Large intestine (tissue), 3 donors: ENCODE results near the gene CPSF4L. TPM values are rescaled to one million over a fixed set of nuclear protein-coding genes. Genes with fewer than 3 reads are reported as not detected.
A peak's percentile ranks its signal among the peaks of the same experiment; 100 is the strongest.

ENCODE experiments used
- DNase-seq, 2 donors: peaks; one replicate each; pipeline versions ENCODE4 v3.0.0 to v3.0.0-alpha.2; 2013
- H3K27ac ChIP-seq: one replicate; pipeline ENCODE4 v1.5.1; 2013; ENCODE audit warnings: low read length
- H3K27me3 ChIP-seq: 2 replicates; pipeline ENCODE4 v1.6.1; 2013; ENCODE audit warnings: low read length; ENCODE audit not compliant: control insufficient read depth, insufficient read depth
- H3K36me3 ChIP-seq: 2 replicates; pipeline ENCODE4 v1.6.1; 2013; ENCODE audit warnings: low read length; ENCODE audit not compliant: control insufficient read depth, insufficient read depth
- H3K4me1 ChIP-seq: one replicate; pipeline ENCODE4 v1.6.1; 2013; ENCODE audit warnings: low read length; ENCODE audit not compliant: control insufficient read depth, insufficient read depth
- H3K4me3 ChIP-seq: one replicate; pipeline ENCODE4 v1.5.1; 2013; ENCODE audit warnings: low read length
- H3K9me3 ChIP-seq: one replicate; pipeline ENCODE4 v1.6.1; 2013; ENCODE audit warnings: mild to moderate bottlenecking, low read depth, low read length, moderate library complexity; ENCODE audit not compliant: control insufficient read depth
- WGBS: methylation state at CpG from one replicate; pipeline ENCODE4 v1.1.5; 2013; ENCODE audit warnings: low lambda C conversion rate; ENCODE audit not compliant: insufficient coverage; 5-methylcytosine and 5-hydroxymethylcytosine counted together
- polyA plus RNA-seq: library from polyadenylated mRNA; unstranded; fragments of 120-200 nt; gene quantifications from one replicate; pipeline ENCODE4 v1.2.1, GENCODE V29; 2013

Gene CPSF4L
- polyA plus RNA-seq, 1 donor: 0.21 TPM

GRCh38 chr17:73231841-73232586, 29.7 kb downstream of the CPSF4L start:
- WGBS: no CpG with 5 or more reads among the region's 63 CpGs
- peaks cover 18% of the 10 kb centered on the region for H3K4me1 ChIP-seq
- DNase-seq: peak; percentile 95 to 96

GRCh38 chr17:73231395-73231794, 30.3 kb downstream of the CPSF4L start:
- Histone ChIP-seq H3K4me1 (peaks cover 18% of the 10 kb centered on the region), H3K27ac (no peak overlapping the region), H3K27me3 (no peaks in the 10 kb centered on the region), H3K9me3 (no peaks in the 10 kb centered on the region), H3K36me3 (peaks cover 11% of the 10 kb centered on the region), H3K4me3 (peak overlapping the region; percentile 99)
- 0% methylated on average over 1 of the region's 20 CpGs for WGBS
- DNase-seq: peak in 1 of 2 donors; percentile 33

More at GRCh38 chr17:73231841-73232586, 29.7 kb downstream of the CPSF4L start:
- peak overlapping the region; percentile 67 for H3K27ac ChIP-seq
- no peaks in the 10 kb centered on the region for H3K9me3 ChIP-seq
- H3K4me3 ChIP-seq: peak overlapping the region; percentile 99
- H3K36me3 ChIP-seq: peaks cover 17% of the 10 kb centered on the region
- no peaks in the 10 kb centered on the region for H3K27me3 ChIP-seq

DNA sequence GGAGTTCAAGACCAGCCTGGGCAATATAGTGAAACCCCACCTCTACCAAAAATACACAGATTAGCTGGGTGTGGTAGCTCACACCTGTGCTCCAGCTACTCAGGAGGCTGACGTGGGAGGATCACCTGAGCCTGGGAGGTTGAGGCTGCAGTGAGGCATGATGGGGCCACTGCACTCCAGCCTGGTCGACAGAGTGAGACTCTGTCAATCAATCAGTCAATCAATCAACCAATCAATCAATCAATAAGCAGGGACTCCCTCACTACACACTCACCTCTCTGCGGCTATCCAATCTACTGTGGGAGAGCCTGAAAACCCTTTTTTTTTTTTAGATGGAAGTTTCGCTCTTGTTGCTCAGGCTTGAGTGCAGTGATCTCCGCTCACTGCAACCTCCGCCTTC, 31.6 kb downstream of the CPSF4L start:
- no peak for DNase-seq
- WGBS: no CpG with 5 or more reads among the region's 6 CpGs
- Histone ChIP-seq H3K9me3 (no peaks in the 10 kb centered on the region), H3K4me1 (peaks cover 18% of the 10 kb centered on the region), H3K4me3 (no peak overlapping the region), H3K36me3 (no peaks in the 10 kb centered on the region), H3K27ac (no peak overlapping the region), H3K27me3 (no peaks in the 10 kb centered on the region)

GRCh38 chr17:73228748-73229236, 32.9 kb downstream of the CPSF4L start:
- peak; percentile 30 to 58 for DNase-seq

GRCh38 chr17:73227944-73228343, 33.7 kb downstream of the CPSF4L start:
- H3K4me1 ChIP-seq: peaks cover 8% of the 10 kb centered on the region
- no peaks in the 10 kb centered on the region for H3K9me3 ChIP-seq
- WGBS: no CpG with 5 or more reads among the region's 6 CpGs
- H3K27me3 ChIP-seq: no peaks in the 10 kb centered on the region
- H3K27ac ChIP-seq: no peak overlapping the region
- DNase-seq: no peak
- no peaks in the 10 kb centered on the region for H3K36me3 ChIP-seq
- no peak overlapping the region for H3K4me3 ChIP-seq

More at GRCh38 chr17:73228748-73229236, 32.9 kb downstream of the CPSF4L start:
- H3K9me3 ChIP-seq: no peaks in the 10 kb centered on the region
- H3K4me3 ChIP-seq: no peak overlapping the region
- H3K4me1 ChIP-seq: peaks cover 11% of the 10 kb centered on the region
- H3K36me3 ChIP-seq: no peaks in the 10 kb centered on the region
- no peaks in the 10 kb centered on the region for H3K27me3 ChIP-seq
- no peak overlapping the region for H3K27ac ChIP-seq
- WGBS: no CpG with 5 or more reads among the region's 2 CpGs

DNA sequence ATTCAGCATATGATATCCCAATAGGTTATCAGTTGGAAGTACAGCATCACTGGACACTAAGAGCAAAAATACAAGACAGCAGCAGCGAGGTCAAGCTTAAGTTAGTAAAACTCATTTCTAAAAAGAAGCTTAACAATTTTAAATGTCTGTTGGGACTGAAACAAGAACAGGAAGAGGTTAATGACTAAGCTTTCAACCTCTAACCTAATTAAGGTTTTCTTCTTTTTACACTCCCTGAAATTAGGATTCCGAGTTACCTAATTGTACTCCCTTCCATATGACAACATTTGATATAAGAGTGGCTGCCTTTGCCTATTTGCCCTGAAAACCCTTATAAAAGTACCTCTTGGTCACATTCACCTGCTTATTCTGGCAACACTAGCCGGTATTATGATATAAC, 34.3 kb downstream of the CPSF4L start:
- Histone ChIP-seq H3K27me3 (no peaks in the 10 kb centered on the region), H3K4me3 (no peak overlapping the region), H3K4me1 (peaks cover 8% of the 10 kb centered on the region), H3K36me3 (no peaks in the 10 kb centered on the region), H3K9me3 (no peaks in the 10 kb centered on the region), H3K27ac (no peak overlapping the region)
- DNase-seq: no peak
- 100% methylated on average over 1 of the region's 3 CpGs for WGBS

- no peak overlapping the region for H3K27ac ChIP-seq
- no peaks in the 10 kb centered on the region for H3K27me3 ChIP-seq
- DNase-seq: no peak
- WGBS: 65% methylated on average over 2 of the region's 3 CpGs
- H3K36me3 ChIP-seq: no peaks in the 10 kb centered on the region
- peaks cover 8% of the 10 kb centered on the region for H3K4me1 ChIP-seq
- no peak overlapping the region for H3K4me3 ChIP-seq
- H3K9me3 ChIP-seq: no peaks in the 10 kb centered on the region
These were observed 35.0 kb downstream of the CPSF4L start for GRCh38 chr17:73226556-73227172.

- WGBS: 67% methylated on average over 2 of the region's 5 CpGs
- peak; percentile 19 to 57 for DNase-seq
These were observed 36.9 kb downstream of the CPSF4L start for GRCh38 chr17:73224663-73225305.

DNA sequence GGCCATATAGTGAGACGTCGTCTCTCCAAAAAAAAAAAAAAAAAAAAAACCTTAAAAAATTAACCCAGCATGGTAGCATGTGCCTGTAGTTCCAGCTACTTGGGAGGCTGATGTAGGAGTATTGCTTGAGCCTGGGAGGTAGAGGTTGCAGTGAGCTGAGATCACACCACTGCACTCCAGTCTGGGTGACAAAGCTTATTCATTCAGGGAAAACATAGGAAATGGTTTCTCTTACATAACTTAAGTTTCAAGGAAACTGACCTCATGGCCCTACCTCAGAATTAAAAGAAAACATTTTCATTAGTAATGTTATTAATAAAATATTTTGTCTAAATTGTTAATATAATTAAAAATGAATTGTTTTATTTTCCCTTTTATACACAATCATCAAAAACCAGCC, 37.4 kb downstream of the CPSF4L start:
- Histone ChIP-seq H3K27ac (no peak overlapping the region), H3K27me3 (no peaks in the 10 kb centered on the region), H3K36me3 (no peaks in the 10 kb centered on the region), H3K4me1 (peaks cover 3% of the 10 kb centered on the region), H3K9me3 (no peaks in the 10 kb centered on the region), H3K4me3 (no peak overlapping the region)
- no CpG with 5 or more reads among the region's 2 CpGs for WGBS
- DNase-seq: no peak

More at GRCh38 chr17:73224663-73225305, 36.9 kb downstream of the CPSF4L start:
- peaks cover 3% of the 10 kb centered on the region for H3K4me1 ChIP-seq
- H3K27me3 ChIP-seq: no peaks in the 10 kb centered on the region
- no peak overlapping the region for H3K4me3 ChIP-seq
- H3K9me3 ChIP-seq: no peaks in the 10 kb centered on the region
- H3K36me3 ChIP-seq: no peaks in the 10 kb centered on the region
- no peak overlapping the region for H3K27ac ChIP-seq

DNA sequence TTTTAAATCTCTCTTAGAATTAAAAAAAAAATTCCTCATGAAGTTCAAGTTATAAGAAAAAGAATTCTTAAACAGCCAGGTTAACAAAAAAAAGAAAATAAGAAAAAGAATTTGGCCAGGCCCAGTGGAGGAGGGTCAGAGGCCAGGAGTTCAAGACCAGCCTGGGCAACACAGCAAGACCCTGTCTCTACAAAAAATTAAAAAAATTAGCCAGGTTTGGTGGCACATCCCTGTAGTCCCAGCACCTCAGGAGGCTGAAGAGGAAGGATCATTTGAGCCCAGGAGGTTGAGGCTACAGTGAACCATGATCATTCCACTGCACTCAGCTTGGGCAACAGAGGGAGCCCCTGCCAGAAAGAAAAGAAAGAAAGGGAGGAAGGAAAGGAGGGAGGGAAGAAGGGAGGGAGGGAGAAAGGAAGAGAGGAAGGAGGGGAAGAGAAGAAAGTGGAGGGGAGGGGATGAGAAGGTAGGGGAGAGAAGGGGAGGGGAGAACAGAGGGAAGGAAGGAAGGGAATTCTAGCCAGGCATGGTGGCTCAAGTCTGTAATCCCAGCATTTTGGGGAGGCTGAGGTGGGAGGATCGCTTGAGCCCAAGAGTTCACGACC, 38.0 kb downstream of the CPSF4L start:
- H3K4me3 ChIP-seq: no peak overlapping the region
- H3K9me3 ChIP-seq: no peaks in the 10 kb centered on the region
- H3K27ac ChIP-seq: no peak overlapping the region
- WGBS: no CpG with 5 or more reads among the region's 2 CpGs
- peaks cover 3% of the 10 kb centered on the region for H3K4me1 ChIP-seq
- H3K36me3 ChIP-seq: no peaks in the 10 kb centered on the region
- DNase-seq: no peak
- no peaks in the 10 kb centered on the region for H3K27me3 ChIP-seq
